ENCODE results near the gene ZEB2. TPM values are rescaled to one million over a fixed set of nuclear protein-coding genes. Genes with fewer than 3 reads are reported as not detected.

Gene ZEB2
- total and polyA plus RNA-seq, 12 donors: 29.0 to 226 (median 142) TPM

DNA sequence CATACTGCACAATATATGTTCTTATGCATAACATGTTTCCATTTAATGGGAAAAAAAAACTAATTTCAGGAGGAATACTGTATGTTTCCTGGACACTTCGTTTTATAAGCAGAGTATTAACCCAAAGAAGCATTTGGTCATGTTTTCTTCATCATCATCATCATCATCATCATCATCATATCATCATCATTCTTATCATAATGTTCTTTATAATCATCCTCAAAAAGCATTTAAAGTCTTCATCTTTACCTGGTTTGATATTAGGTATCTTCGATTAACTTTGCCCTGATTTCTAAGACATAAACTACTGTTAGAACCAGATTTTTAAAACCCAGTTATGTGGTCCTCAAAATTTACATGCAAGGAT lies 47.9 kb downstream of the ZEB2 start:
- peaks cover 0 to 3% of the 10 kb centered on the region in 2 donors for H3K36me3 ChIP-seq (replicated peaks in 1 of 2)
- 79 to 88% (median 81%) methylated on average over 2 of the region's 2 CpGs for WGBS, 4 donors
- peaks cover 29 to 64% of the 10 kb centered on the region in 2 donors for H3K4me1 ChIP-seq (replicated peaks in 1 of 2)
- peak overlapping the region in 2 of 5 donors; percentile 62 to 80 for H3K27ac ChIP-seq
- no peaks in the 10 kb centered on the region for H3K27me3 ChIP-seq
- no peak overlapping the region for H3K4me3 ChIP-seq
- H3K9me3 ChIP-seq (replicated peaks in 1 of 3): no peaks in the 10 kb centered on the region
- no peak for TF ChIP-seq POLR2A (IDR thresholded peaks at IDR 0.05)
- TF ChIP-seq, protein P1, sequence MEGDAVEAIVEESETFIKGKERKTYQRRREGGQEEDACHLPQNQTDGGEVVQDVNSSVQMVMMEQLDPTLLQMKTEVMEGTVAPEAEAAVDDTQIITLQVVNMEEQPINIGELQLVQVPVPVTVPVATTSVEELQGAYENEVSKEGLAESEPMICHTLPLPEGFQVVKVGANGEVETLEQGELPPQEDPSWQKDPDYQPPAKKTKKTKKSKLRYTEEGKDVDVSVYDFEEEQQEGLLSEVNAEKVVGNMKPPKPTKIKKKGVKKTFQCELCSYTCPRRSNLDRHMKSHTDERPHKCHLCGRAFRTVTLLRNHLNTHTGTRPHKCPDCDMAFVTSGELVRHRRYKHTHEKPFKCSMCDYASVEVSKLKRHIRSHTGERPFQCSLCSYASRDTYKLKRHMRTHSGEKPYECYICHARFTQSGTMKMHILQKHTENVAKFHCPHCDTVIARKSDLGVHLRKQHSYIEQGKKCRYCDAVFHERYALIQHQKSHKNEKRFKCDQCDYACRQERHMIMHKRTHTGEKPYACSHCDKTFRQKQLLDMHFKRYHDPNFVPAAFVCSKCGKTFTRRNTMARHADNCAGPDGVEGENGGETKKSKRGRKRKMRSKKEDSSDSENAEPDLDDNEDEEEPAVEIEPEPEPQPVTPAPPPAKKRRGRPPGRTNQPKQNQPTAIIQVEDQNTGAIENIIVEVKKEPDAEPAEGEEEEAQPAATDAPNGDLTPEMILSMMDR (IDR thresholded peaks at IDR 0.05): no peak
- no peak for DNase-seq
- intact Hi-C loops (cut with DNase I): no loop called here

DNA sequence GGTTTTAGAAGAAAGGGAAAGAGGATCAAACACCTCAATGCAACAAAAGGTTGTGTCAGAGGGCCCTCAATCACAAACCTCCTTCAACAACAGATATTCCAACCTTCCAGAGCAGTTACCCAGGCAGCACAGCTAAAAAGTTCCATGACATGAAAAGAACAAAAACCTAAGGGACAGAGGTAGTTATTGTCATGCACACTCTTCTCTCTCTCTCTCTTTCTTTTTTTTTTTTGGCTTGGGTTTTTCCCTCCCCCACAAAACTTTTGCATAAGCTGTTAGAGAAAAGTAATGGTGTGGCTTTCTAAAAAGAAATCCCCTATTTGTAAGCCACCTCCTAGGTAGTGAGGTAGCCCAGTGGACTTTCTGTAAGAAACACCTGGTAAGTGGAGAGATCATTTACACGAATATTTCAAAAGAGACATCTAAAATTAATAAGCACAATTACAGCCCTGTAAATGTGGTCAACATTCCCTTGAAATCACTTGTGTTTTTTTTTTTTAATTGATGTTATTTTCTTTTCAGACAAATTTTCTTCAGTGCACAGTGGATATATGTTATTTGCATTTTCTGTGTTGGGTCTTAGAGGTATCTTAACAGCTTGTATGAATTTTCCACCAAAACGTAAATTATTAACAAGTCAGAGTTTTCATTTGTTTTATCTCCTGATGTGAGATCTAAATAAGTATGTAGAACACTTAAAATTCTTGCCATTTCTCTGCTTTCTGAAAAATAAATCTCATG lies 48.4 kb downstream of the ZEB2 start:
- Histone ChIP-seq H3K27ac (peak overlapping the region; percentile 0 to 80 (median 62)), H3K4me1 (replicated peaks in 1 of 2) (peaks cover 29 to 58% of the 10 kb centered on the region in 2 donors), H3K9me3 (replicated peaks in 1 of 3) (no peaks in the 10 kb centered on the region), H3K27me3 (no peaks in the 10 kb centered on the region), H3K4me3 (peak overlapping the region in 1 of 4 donors; percentile 20), H3K36me3 (replicated peaks in 1 of 2) (peaks cover 0 to 3% of the 10 kb centered on the region in 2 donors)
- no peak for DNase-seq
- 61 to 75% (median 66%) methylated on average over 2 of the region's 2 CpGs for WGBS, 4 donors
- TF ChIP-seq POLR2A (IDR thresholded peaks at IDR 0.05): no peak
- TF ChIP-seq, protein P1 (IDR thresholded peaks at IDR 0.05): no peak
- intact Hi-C loops (cut with DNase I): no loop called here

DNA sequence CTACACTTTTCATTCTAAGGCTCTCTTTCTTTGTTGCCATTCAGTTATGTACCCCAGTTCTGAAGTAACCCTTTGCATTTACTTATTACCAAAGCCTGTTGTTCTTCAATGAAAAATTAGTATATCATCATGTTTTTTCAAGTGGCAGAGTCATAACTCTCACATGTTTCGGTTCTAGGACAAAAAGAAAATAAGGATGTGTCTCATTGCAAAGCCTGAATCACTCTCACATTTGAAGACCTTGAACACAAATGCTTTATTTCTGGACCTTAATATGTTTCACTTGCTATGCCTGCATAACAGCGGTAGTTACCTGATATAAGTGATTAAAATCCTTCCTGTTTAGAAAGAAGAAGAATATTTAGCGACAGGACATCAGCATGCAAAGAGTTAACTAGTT lies 49.1 kb downstream of the ZEB2 start:
- peak overlapping the region; percentile 0 to 80 (median 62) for H3K27ac ChIP-seq

DNA sequence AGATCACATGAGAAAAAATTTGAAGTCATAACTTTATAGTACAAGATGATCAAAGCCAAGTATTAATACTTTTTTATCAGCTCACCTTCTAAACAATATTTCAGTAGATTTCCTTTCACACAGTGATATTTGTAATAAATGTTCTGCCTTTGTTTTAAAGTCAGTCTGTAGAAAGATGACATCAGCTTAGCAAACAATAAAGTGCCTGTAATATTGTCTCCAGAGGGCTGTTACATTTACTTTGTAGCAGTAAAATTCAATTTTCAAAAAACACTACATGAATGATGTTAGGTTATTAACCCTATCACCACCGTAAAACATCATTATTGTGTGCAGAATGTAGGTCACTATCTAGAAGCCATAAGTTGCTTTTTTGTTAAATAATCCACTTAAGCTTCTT lies 49.6 kb downstream of the ZEB2 start:
- no peaks in the 10 kb centered on the region for H3K9me3 ChIP-seq (replicated peaks in 1 of 3)
- H3K36me3 ChIP-seq (replicated peaks in 1 of 2): peaks cover 0 to 3% of the 10 kb centered on the region in 2 donors
- intact Hi-C loops (cut with DNase I): no loop called here
- TF ChIP-seq, protein P1 (IDR thresholded peaks at IDR 0.05): no peak
- TF ChIP-seq POLR2A (IDR thresholded peaks at IDR 0.05): no peak
- 33 to 50% (median 37%) methylated on average over 1 of the region's 1 CpG for WGBS, 4 donors
- DNase-seq: no peak
- no peaks in the 10 kb centered on the region for H3K27me3 ChIP-seq
- peak overlapping the region in 1 of 4 donors; percentile 20 for H3K4me3 ChIP-seq
- H3K4me1 ChIP-seq (replicated peaks in 1 of 2): peaks cover 29 to 48% of the 10 kb centered on the region in 2 donors
- H3K27ac ChIP-seq: peak overlapping the region in 3 of 5 donors; percentile 62 to 80 (median 67)

More for the DNA sequence above, 49.1 kb downstream of the ZEB2 start:
- TF ChIP-seq, protein P1 (IDR thresholded peaks at IDR 0.05): no peak
- TF ChIP-seq POLR2A (IDR thresholded peaks at IDR 0.05): peak in 1 of 2 donors; percentile 34
- H3K4me1 ChIP-seq (replicated peaks in 1 of 2): peaks cover 29 to 52% of the 10 kb centered on the region in 2 donors
- intact Hi-C loops (cut with DNase I): no loop called here
- no peaks in the 10 kb centered on the region for H3K27me3 ChIP-seq
- peak overlapping the region in 1 of 4 donors; percentile 20 for H3K4me3 ChIP-seq
- H3K36me3 ChIP-seq (replicated peaks in 1 of 2): peaks cover 0 to 3% of the 10 kb centered on the region in 2 donors
- no peaks in the 10 kb centered on the region for H3K9me3 ChIP-seq (replicated peaks in 1 of 3)
- WGBS, 4 donors: 31 to 38% (median 33%) methylated on average over 3 of the region's 3 CpGs
- no peak for DNase-seq

All from adrenal gland (tissue), 12 donors.